ENCODE measurements around the gene NCOA5. TPM values are rescaled to one million over a fixed set of nuclear protein-coding genes. Genes with fewer than 3 reads are reported as not detected.
"Not testable (repeated sequence)": the region's sequence is repeated elsewhere in the genome, so short reads cannot be mapped to it uniquely, and the experiment has no call there.

Gene NCOA5
- total RNA-seq, 1 donor from 2014 or later: 27.5 TPM

DNA sequence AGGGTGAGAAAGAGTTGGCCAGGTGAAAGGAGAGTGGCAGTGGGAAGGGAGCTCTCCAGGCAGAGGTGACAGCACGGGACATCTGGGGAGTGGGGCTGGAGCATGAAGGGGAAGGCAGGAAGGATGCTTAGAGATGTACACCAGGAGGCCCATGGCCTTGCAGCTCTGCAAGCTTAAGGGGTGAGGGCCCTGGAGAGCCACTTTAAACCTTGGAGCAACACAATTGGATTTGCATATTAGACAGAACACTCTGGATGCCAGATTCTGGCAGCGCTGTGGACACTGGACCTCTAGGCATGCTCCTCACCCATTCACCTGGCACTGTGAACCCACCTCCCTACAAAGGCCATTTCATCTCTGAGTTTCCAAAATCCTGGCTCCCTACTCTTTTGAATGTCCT lies 24.7 kb upstream of the NCOA5 start:
- Mint-ChIP-seq H3K27me3 (ENCODE audit: low read depth) (peaks cover 48% of the 10 kb centered on the region), H3K27ac (no peak overlapping the region), H3K9me3 (no peaks in the 10 kb centered on the region), H3K36me3 (ENCODE audit: low read depth) (no peaks in the 10 kb centered on the region), H3K4me3 (ENCODE audit: low read depth) (no peak overlapping the region), H3K4me1 (ENCODE audit: low read depth) (peaks cover 9% of the 10 kb centered on the region)
- intact Hi-C loops (cut with micrococcal nuclease): no loop called here
- no peak for DNase-seq (ENCODE audit: low spot score)

DNA sequence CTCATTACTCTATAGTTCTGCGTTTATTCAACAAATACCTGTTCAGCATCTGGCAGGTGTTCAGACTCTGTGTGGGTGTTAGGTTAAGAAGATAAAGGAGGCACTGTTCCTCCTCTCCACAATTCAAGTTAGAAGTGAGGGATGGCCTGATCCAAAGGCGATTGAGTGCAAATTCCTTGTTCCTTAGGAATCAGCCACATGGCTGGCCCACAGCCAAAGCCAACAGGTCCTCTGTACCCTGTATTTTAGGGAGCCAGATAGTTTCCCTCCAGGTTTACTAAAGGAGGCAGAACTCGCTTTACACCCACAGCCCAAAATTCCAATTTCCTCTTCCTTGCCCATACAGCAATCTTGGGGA lies 23.3 kb upstream of the NCOA5 start:
- no peak for DNase-seq (ENCODE audit: low spot score)
- intact Hi-C loops (cut with micrococcal nuclease): no loop called here
- Mint-ChIP-seq H3K9me3 (no peaks in the 10 kb centered on the region), H3K4me1 (ENCODE audit: low read depth) (peaks cover 8% of the 10 kb centered on the region), H3K27ac (no peak overlapping the region), H3K27me3 (ENCODE audit: low read depth) (peaks cover 56% of the 10 kb centered on the region), H3K36me3 (ENCODE audit: low read depth) (no peaks in the 10 kb centered on the region), H3K4me3 (ENCODE audit: low read depth) (no peak overlapping the region)

DNA sequence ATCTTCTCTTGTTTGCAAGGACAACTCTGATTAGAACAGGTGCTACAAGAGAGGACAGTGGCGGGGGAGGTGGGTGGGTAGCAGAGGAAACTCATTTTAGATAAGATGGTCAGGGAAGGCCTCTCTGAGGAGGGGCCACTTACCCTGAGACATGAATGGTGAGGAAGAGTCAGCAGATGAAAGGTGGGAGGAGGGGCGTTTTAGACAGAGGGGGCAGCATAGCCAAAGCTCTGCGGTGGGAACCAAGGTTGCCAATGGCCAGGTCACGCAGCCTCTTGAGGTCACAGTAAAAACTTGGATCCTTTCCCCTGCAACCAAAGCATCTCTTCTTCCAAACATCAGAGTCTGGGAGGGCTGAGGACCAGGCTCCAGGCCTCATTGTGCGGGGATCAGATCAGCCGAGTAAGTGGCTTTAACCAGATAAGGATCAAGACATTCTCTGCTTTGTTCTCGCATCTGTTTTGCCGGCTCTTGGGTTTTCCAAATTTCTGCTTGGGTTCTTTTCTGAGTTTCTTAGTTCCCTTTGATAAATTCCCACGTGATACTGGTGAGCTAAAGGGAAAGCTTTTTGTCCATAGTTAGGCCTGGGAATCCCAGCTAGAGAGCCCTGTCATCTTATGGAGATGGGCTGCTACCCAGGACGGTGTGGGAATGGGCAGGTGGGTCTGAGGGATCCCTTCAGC lies 22.8 kb upstream of the NCOA5 start:
- intact Hi-C loops (cut with micrococcal nuclease): no loop called here
- Mint-ChIP-seq H3K4me1 (ENCODE audit: low read depth) (peaks cover 8% of the 10 kb centered on the region), H3K27ac (no peak overlapping the region), H3K9me3 (no peaks in the 10 kb centered on the region), H3K36me3 (ENCODE audit: low read depth) (no peaks in the 10 kb centered on the region), H3K4me3 (ENCODE audit: low read depth) (no peak overlapping the region), H3K27me3 (ENCODE audit: low read depth) (peaks cover 57% of the 10 kb centered on the region)
- DNase-seq (ENCODE audit: low spot score): no peak

DNA sequence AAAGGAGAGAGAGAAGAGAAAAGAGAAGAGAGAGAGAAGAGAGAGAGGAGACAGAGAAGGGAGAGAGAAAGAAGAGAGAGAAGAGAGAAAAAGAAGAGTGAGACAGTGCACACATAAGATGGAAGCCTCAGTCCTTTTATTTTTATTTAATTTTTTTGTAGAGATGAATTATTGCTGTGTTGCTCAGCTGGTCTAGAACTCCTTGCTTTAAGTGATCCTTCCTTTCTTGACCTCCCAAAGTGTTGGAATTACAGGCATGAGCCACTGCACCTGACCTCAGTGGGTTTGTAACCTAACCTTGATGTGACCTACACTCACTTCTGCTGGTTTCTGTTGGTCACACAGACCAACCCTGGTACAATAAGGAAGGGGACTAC lies 22.1 kb upstream of the NCOA5 start:
- intact Hi-C loops (cut with micrococcal nuclease): no loop called here
- Mint-ChIP-seq H3K9me3 (no peaks in the 10 kb centered on the region), H3K4me1 (ENCODE audit: low read depth) (peaks cover 8% of the 10 kb centered on the region), H3K27me3 (ENCODE audit: low read depth) (peaks cover 63% of the 10 kb centered on the region), H3K4me3 (ENCODE audit: low read depth) (no peak overlapping the region), H3K27ac (no peak overlapping the region), H3K36me3 (ENCODE audit: low read depth) (no peaks in the 10 kb centered on the region)
- no peak for DNase-seq (ENCODE audit: low spot score)

DNA sequence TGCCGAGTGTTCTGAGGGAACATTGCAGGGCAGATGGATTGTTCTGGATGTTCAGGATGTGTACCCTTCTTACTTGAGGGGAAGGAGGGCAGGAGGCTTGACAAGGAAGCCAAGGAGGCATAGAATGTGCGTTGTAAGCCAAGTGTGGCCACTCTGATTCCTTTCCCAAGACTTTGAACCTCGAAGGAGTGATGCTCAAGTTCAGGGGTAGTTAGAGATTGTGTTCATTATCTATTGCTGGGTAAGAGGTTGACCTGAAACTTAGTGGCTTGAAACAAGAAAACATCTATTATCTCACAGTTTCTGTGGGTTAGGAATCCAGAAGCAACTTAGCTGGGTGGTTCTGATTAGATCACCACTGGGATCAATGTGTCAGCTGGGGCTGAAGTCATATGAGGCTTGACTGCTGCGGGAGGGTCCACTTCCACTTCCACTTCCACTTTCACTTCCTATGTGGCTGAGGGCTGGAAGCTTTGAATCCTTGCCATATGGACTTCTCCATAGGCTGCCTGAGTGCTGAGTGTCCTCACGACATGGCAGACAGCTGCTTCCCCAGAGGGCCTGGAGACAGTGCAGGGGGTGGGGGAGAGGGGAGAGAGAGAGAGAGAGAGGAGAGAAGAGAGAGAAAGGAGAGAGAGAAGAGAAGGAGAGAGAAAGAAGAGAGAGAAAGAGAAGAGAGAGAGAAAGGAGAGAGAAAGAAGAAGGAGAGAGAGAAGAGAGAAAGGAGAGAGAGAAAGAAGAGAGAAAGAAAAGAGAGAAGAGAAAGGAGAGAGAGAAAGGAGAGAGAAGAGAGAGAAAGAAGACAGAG lies 21.5 kb upstream of the NCOA5 start:
- Mint-ChIP-seq H3K27me3 (ENCODE audit: low read depth) (peaks cover 66% of the 10 kb centered on the region), H3K4me1 (ENCODE audit: low read depth) (peaks cover 8% of the 10 kb centered on the region), H3K36me3 (ENCODE audit: low read depth) (no peaks in the 10 kb centered on the region), H3K4me3 (ENCODE audit: low read depth) (no peak overlapping the region), H3K9me3 (no peaks in the 10 kb centered on the region), H3K27ac (no peak overlapping the region)
- DNase-seq (ENCODE audit: low spot score): no peak
- intact Hi-C loops (cut with micrococcal nuclease): no loop called here

GRCh38 chr20:46108976-46109375 lies 19.2 kb upstream of the NCOA5 start:
- Mint-ChIP-seq H3K4me3 (ENCODE audit: low read depth) (no peak overlapping the region), H3K4me1 (ENCODE audit: low read depth) (peaks cover 8% of the 10 kb centered on the region), H3K9me3 (no peaks in the 10 kb centered on the region), H3K27ac (no peak overlapping the region), H3K36me3 (ENCODE audit: low read depth) (no peaks in the 10 kb centered on the region), H3K27me3 (ENCODE audit: low read depth) (peaks cover 62% of the 10 kb centered on the region)
- intact Hi-C loops (cut with micrococcal nuclease): no loop called here
- DNase-seq (ENCODE audit: low spot score): no peak

- Mint-ChIP-seq H3K4me3 (ENCODE audit: low read depth) (no peak overlapping the region), H3K27ac (no peak overlapping the region), H3K4me1 (ENCODE audit: low read depth) (peaks cover 8% of the 10 kb centered on the region), H3K36me3 (ENCODE audit: low read depth) (no peaks in the 10 kb centered on the region), H3K9me3 (no peaks in the 10 kb centered on the region), H3K27me3 (ENCODE audit: low read depth) (peaks cover 58% of the 10 kb centered on the region)
- no peak for DNase-seq (ENCODE audit: low spot score)
- intact Hi-C loops (cut with micrococcal nuclease): no loop called here
Observed at GRCh38 chr20:46108435-46108841, 18.7 kb upstream of the NCOA5 start.

DNA sequence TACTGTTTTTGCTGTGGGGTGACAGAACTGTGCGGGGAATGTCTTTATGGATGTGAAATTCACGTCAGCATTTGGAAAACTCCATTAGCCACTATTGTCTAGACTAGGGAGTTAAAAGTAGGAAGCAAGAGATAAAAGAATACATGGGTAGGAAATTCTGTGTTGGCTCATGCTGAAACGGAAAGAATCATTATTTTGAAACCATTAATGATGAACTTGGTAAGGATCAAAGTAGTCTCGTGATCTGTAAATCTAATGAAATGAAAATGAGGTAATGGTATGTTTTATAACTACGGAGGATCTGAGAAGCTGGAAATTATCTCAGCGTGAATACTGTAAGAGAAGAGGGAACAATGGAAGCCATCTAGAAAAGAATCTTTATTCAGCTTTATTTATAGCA lies 17.3 kb upstream of the NCOA5 start:
- no peak for DNase-seq (ENCODE audit: low spot score)
- Mint-ChIP-seq H3K27ac (no peak overlapping the region), H3K9me3 (no peaks in the 10 kb centered on the region), H3K4me3 (ENCODE audit: low read depth) (no peak overlapping the region), H3K4me1 (ENCODE audit: low read depth) (peaks cover 8% of the 10 kb centered on the region), H3K27me3 (ENCODE audit: low read depth) (peaks cover 63% of the 10 kb centered on the region), H3K36me3 (ENCODE audit: low read depth) (no peaks in the 10 kb centered on the region)
- intact Hi-C loops (cut with micrococcal nuclease): no loop called here

DNA sequence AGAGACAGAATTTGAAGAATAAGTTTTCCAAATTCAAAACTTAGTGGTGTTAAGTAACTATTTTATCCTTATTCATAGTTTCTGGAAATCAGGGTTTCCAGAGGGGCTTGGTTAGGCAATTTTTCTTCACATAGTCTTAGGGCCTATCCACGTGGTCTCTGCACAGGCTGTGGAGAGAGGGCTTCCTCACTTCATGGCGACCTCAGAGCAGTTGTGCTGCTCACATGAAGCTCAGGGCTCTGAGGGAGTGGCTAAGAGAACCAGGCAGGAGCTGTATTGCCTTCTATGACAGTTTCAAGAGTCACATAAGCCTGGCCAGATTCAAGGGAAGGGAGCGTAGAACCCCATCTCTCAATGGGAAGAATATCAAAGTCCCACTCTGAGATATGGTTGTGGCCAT lies 14.5 kb upstream of the NCOA5 start:
- Mint-ChIP-seq H3K27ac (no peak overlapping the region), H3K4me3 (ENCODE audit: low read depth) (no peak overlapping the region), H3K27me3 (ENCODE audit: low read depth) (peaks cover 58% of the 10 kb centered on the region), H3K9me3 (no peaks in the 10 kb centered on the region), H3K36me3 (ENCODE audit: low read depth) (no peaks in the 10 kb centered on the region), H3K4me1 (ENCODE audit: low read depth) (peaks cover 1% of the 10 kb centered on the region)
- intact Hi-C loops (cut with micrococcal nuclease): no loop called here
- DNase-seq (ENCODE audit: low spot score): no peak

GRCh38 chr20:46102940-46103339 lies 13.2 kb upstream of the NCOA5 start:
- DNase-seq (ENCODE audit: low spot score): no peak
- Mint-ChIP-seq H3K9me3 (no peaks in the 10 kb centered on the region), H3K4me1 (ENCODE audit: low read depth) (no peaks in the 10 kb centered on the region), H3K4me3 (ENCODE audit: low read depth) (no peak overlapping the region), H3K27me3 (ENCODE audit: low read depth) (peaks cover 53% of the 10 kb centered on the region), H3K27ac (no peak overlapping the region), H3K36me3 (ENCODE audit: low read depth) (no peaks in the 10 kb centered on the region)
- intact Hi-C loops (cut with micrococcal nuclease): no loop called here

- Mint-ChIP-seq H3K9me3 (no peaks in the 10 kb centered on the region), H3K27ac (no peak overlapping the region), H3K27me3 (ENCODE audit: low read depth) (peaks cover 45% of the 10 kb centered on the region), H3K4me3 (ENCODE audit: low read depth) (no peak overlapping the region), H3K4me1 (ENCODE audit: low read depth) (no peaks in the 10 kb centered on the region), H3K36me3 (ENCODE audit: low read depth) (no peaks in the 10 kb centered on the region)
- intact Hi-C loops (cut with micrococcal nuclease): no loop called here
- no peak for DNase-seq (ENCODE audit: low spot score)
Observed at GRCh38 chr20:46101957-46102356, 12.2 kb upstream of the NCOA5 start.

DNA sequence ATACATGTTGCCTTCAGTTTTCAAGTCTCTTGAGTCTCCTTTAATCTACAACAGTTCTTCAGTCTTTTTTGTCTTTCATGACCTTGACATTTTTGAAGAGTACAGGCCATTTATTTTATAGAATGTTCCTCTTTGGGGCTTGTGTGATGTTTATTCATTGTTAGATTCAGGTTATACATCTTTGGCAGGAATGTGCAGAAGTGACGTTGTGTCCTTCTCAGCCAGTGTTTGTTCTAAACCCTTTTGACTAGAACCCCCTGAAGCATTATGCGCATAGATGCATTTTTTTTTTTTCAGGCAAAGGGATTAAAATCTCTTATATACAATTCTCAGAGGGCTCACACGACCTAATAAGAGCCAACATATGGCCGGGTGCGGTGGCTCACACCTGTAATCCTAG lies 11.2 kb upstream of the NCOA5 start:
- no peak overlapping the region for H3K4me3 Mint-ChIP-seq (ENCODE audit: low read depth)
- H3K9me3 Mint-ChIP-seq: no peaks in the 10 kb centered on the region
- intact Hi-C loops (cut with micrococcal nuclease): no loop called here
- no peaks in the 10 kb centered on the region for H3K4me1 Mint-ChIP-seq (ENCODE audit: low read depth)
- H3K27me3 Mint-ChIP-seq (ENCODE audit: low read depth): peaks cover 43% of the 10 kb centered on the region
- DNase-seq (ENCODE audit: low spot score): no peak
- H3K36me3 Mint-ChIP-seq (ENCODE audit: low read depth): no peaks in the 10 kb centered on the region
- H3K27ac Mint-ChIP-seq: no peak overlapping the region

GRCh38 chr20:46100444-46100843 lies 10.7 kb upstream of the NCOA5 start:
- DNase-seq (ENCODE audit: low spot score); H3K9me3 Mint-ChIP-seq; H3K36me3 Mint-ChIP-seq (ENCODE audit: low read depth); H3K4me1 Mint-ChIP-seq (ENCODE audit: low read depth); intact Hi-C loops (cut with micrococcal nuclease); H3K27ac Mint-ChIP-seq; H3K4me3 Mint-ChIP-seq (ENCODE audit: low read depth): not testable (repeated sequence)
- peaks cover 40% of the 10 kb centered on the region for H3K27me3 Mint-ChIP-seq (ENCODE audit: low read depth)
